ENCODE results near the gene TRMT1. TPM values are rescaled to one million over a fixed set of nuclear protein-coding genes. Genes with fewer than 3 reads are reported as not detected.
A peak's percentile ranks its signal among the peaks of the same experiment; 100 is the strongest.

TRMT1 gene
- total and polyA plus RNA-seq, 4 donors, result 14.4 to 48.2 (median 43.8) TPM

DNA sequence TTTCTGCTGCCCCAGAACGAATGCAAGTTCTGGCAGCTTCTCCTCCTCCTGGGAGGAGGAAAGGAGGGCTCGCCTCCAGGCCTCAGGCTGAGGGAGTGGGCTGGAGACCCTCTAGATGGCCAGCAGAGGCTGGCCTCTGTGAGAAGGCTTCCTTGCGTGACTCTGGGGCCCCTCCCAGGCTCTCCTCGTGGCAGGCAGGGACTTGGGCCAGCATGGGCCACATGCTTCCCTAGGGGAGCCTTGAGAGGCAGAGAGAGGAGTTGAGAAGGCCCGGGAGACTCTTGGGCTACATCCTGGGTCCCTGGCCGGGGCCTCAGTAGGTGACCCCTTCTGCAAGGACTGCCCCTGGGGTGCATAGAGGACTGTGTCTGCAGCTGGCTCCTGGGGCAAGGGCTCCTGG lies 39.8 kb downstream of the TRMT1 start:
- Histone ChIP-seq H3K27me3 (ENCODE audit: control insufficient read depth in 3 of 3, insufficient read depth in 3 of 3, low read length in 2 of 3) (no peaks in the 10 kb centered on the region), H3K9ac (ENCODE audit: insufficient read depth in 1 of 2, low read length in 2 of 2) (peak overlapping the region in 1 of 2 donors; percentile 28), H3K9me3 (ENCODE audit: control insufficient read depth in 4 of 4, insufficient read depth in 3 of 4, low read length in 3 of 4) (no peaks in the 10 kb centered on the region), H3K4me3 (no peak overlapping the region), H3K4me1 (ENCODE audit: control insufficient read depth in 5 of 5, insufficient read depth in 5 of 5, low read length in 5 of 5) (peaks cover 0 to 52% (median 14%) of the 10 kb centered on the region in 5 donors), H3K27ac (ENCODE audit: low read depth in 1 of 2, low read length in 1 of 2) (peak overlapping the region in 1 of 2 donors; percentile 5), H3K36me3 (ENCODE audit: control insufficient read depth in 4 of 4, insufficient read depth in 4 of 4, low read length in 4 of 4) (peaks cover 0 to 49% (median 41%) of the 10 kb centered on the region in 4 donors)
- no peak for DNase-seq
- 56 to 64% methylated on average over 6 of the region's 6 CpGs for WGBS, 2 donors
- TF ChIP-seq, protein P1, sequence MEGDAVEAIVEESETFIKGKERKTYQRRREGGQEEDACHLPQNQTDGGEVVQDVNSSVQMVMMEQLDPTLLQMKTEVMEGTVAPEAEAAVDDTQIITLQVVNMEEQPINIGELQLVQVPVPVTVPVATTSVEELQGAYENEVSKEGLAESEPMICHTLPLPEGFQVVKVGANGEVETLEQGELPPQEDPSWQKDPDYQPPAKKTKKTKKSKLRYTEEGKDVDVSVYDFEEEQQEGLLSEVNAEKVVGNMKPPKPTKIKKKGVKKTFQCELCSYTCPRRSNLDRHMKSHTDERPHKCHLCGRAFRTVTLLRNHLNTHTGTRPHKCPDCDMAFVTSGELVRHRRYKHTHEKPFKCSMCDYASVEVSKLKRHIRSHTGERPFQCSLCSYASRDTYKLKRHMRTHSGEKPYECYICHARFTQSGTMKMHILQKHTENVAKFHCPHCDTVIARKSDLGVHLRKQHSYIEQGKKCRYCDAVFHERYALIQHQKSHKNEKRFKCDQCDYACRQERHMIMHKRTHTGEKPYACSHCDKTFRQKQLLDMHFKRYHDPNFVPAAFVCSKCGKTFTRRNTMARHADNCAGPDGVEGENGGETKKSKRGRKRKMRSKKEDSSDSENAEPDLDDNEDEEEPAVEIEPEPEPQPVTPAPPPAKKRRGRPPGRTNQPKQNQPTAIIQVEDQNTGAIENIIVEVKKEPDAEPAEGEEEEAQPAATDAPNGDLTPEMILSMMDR (IDR thresholded peaks at IDR 0.05; ENCODE audit: control extremely low read depth, extremely low read depth), result no peak
- no peak for ATAC-seq (ENCODE audit: insufficient read depth, low FRiP score)

DNA sequence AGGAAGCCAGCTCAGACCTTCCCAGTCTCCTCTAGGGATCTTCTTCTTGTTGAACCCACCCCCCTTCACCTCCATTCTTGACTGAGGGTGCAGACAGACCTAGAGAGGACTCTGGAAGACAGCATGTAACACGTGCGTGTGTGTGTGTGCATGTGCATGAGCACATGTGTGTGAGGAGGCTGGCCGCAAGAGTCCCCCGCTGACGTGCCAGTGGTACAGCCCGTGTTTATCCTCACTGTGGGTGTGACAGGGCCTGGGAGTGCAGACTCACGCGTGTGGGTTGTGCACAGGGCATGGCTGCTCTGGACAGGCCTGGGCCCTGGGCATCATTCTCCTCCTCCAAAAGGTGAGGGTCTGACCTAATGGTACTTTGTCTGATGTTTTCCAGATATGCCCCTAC lies 40.2 kb downstream of the TRMT1 start:
- Histone ChIP-seq H3K4me3 (no peak overlapping the region), H3K9ac (ENCODE audit: insufficient read depth in 1 of 2, low read length in 2 of 2) (peak overlapping the region in 1 of 2 donors; percentile 28), H3K4me1 (ENCODE audit: control insufficient read depth in 5 of 5, insufficient read depth in 5 of 5, low read length in 5 of 5) (peaks cover 0 to 52% (median 14%) of the 10 kb centered on the region in 5 donors), H3K27me3 (ENCODE audit: control insufficient read depth in 3 of 3, insufficient read depth in 3 of 3, low read length in 2 of 3) (no peaks in the 10 kb centered on the region), H3K27ac (ENCODE audit: low read depth in 1 of 2, low read length in 1 of 2) (peak overlapping the region in 1 of 2 donors; percentile 5), H3K36me3 (ENCODE audit: control insufficient read depth in 4 of 4, insufficient read depth in 4 of 4, low read length in 4 of 4) (peaks cover 0 to 47% (median 39%) of the 10 kb centered on the region in 4 donors), H3K9me3 (ENCODE audit: control insufficient read depth in 4 of 4, insufficient read depth in 3 of 4, low read length in 3 of 4) (no peaks in the 10 kb centered on the region)
- ATAC-seq (ENCODE audit: insufficient read depth, low FRiP score) (no peak), DNase-seq (no peak)
- 71 to 88% methylated on average over 8 of the region's 8 CpGs for WGBS, 2 donors
- TF ChIP-seq, protein P1 (IDR thresholded peaks at IDR 0.05; ENCODE audit: control extremely low read depth, extremely low read depth), result no peak

DNA sequence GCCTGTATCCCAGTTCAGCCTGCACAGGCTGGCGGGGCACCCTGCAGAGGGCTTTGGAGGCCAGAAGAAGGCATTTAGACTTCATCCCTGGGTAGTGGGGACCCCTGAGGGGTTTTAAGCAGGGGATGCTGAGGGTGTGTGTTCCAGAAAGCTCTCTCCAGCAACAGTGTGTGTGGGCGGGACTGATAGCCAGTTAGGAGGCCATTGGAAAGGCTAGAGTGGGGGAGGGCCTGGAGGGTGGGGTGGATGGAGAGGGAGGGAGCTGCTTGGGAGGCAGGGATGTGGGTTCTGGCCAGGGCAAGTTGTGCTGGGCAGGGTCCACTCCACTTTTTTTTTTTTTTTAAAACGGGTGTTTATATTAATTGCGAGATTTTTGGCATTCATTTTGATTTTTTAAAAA lies 42.2 kb downstream of the TRMT1 start:
- ATAC-seq (ENCODE audit: insufficient read depth, low FRiP score) (no peak), DNase-seq (no peak)
- Histone ChIP-seq H3K27me3 (ENCODE audit: control insufficient read depth in 3 of 3, insufficient read depth in 3 of 3, low read length in 2 of 3) (no peaks in the 10 kb centered on the region), H3K4me1 (ENCODE audit: control insufficient read depth in 5 of 5, insufficient read depth in 5 of 5, low read length in 5 of 5) (peaks cover 0 to 58% (median 14%) of the 10 kb centered on the region in 5 donors), H3K36me3 (ENCODE audit: control insufficient read depth in 4 of 4, insufficient read depth in 4 of 4, low read length in 4 of 4) (peaks cover 0 to 47% (median 35%) of the 10 kb centered on the region in 4 donors), H3K9ac (ENCODE audit: insufficient read depth in 1 of 2, low read length in 2 of 2) (no peak overlapping the region), H3K4me3 (no peak overlapping the region), H3K9me3 (ENCODE audit: control insufficient read depth in 4 of 4, insufficient read depth in 3 of 4, low read length in 3 of 4) (no peaks in the 10 kb centered on the region), H3K27ac (ENCODE audit: low read depth in 1 of 2, low read length in 1 of 2) (no peak overlapping the region)
- WGBS, 2 donors, result 76 to 95% methylated on average over 4 of the region's 4 CpGs
- TF ChIP-seq, protein P1 (IDR thresholded peaks at IDR 0.05; ENCODE audit: control extremely low read depth, extremely low read depth), result no peak

DNA sequence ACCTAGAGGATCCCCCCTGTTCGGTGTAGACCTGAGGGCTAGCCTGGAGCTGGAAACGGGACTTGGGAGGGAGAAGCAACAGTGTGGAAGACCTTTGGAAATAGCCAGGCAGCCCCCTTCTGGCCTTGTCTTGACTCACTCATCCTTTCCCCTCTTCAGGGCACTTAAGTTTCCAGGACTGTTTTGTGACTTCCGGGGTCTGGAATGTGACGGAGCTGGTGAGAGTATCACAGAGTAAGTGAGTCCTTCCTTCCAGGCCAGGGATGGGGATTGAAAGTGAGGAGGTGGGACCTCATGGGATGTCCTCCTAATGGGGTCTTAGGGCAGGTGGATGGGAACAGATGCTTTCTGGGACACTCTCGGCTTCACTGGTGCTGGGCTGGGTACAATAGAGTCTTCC lies 43.3 kb downstream of the TRMT1 start:
- TF ChIP-seq, protein P1 (IDR thresholded peaks at IDR 0.05; ENCODE audit: control extremely low read depth, extremely low read depth), result no peak
- Histone ChIP-seq H3K9ac (ENCODE audit: insufficient read depth in 1 of 2, low read length in 2 of 2) (no peak overlapping the region), H3K4me1 (ENCODE audit: control insufficient read depth in 5 of 5, insufficient read depth in 5 of 5, low read length in 5 of 5) (peaks cover 3 to 47% (median 14%) of the 10 kb centered on the region in 5 donors), H3K36me3 (ENCODE audit: control insufficient read depth in 4 of 4, insufficient read depth in 4 of 4, low read length in 4 of 4) (peaks cover 0 to 37% (median 32%) of the 10 kb centered on the region in 4 donors), H3K9me3 (ENCODE audit: control insufficient read depth in 4 of 4, insufficient read depth in 3 of 4, low read length in 3 of 4) (no peaks in the 10 kb centered on the region), H3K27me3 (ENCODE audit: control insufficient read depth in 3 of 3, insufficient read depth in 3 of 3, low read length in 2 of 3) (no peaks in the 10 kb centered on the region), H3K27ac (ENCODE audit: low read depth in 1 of 2, low read length in 1 of 2) (no peak overlapping the region), H3K4me3 (no peak overlapping the region)
- DNase-seq (no peak), ATAC-seq (ENCODE audit: insufficient read depth, low FRiP score) (no peak)
- WGBS, 2 donors, result 85 to 90% methylated on average over 5 of the region's 5 CpGs
